ENCODE results near the gene ARSI.
"Not testable (repeated sequence)": the region's sequence is repeated elsewhere in the genome, so short reads cannot be mapped to it uniquely, and the experiment has no call there.

ARSI gene

DNA sequence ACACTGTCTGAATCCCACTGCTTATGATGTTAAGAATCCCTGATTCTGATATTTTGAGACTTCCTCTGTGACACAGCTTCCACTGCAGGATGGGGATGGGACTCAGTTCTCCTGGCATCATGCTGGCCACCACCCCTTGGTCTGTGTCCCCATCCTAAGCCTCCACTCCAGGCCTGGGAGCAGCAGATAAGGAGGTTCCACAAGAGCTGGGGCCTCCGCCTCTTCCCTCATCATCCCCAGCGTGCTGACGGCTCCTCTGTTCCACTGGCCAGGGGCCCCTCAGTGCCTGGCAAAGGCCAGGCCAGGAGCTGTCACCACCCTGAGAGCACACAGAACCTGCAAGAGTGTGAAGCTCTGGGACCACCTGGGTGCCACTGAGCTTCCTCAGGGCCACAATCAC is 53.8 kb downstream of the ARSI start:
- in situ Hi-C loops (cut with MboI; ENCODE audit: low sequenced_read_pairs) = no loop called here

DNA sequence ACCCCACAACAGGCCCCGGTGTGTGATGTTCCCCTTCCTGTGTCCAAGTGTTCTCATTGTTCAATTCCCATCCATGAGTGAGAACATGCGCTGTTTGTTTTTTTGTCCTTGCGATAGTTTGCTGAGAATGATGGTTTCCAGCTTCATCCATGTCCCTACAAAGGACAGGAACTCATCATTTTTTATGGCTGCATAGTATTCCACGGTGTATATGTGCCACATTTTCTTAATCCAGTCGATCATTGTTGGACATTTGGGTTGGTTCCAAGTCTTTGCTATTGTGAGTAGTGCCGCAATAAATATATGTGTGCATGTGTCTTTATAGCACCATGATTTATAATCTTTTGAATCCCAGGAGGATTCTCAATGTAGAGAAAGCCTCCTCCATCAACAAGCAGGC is 54.2 kb downstream of the ARSI start:
- in situ Hi-C loops (cut with MboI; ENCODE audit: low sequenced_read_pairs) = not testable (repeated sequence)

DNA sequence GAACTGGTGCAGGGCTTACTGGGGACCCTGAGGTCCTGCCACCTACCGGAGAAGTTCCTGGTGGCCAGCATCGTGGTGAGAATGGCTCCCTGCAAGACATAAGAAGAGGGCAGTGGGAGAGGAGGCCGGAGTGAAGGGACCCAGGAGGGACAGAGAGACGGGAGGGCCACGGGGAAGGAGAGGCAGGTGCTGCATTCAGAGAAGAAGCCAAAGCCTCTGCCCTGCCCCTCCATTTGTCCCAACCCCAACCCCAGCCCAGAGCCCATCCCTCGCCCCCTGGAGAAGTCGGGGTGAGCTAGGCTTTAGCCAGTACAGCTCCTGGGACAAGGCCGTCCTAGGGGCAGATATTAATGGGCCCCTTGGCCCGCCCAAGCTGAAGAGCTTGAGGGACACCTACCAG is 55.0 kb downstream of the ARSI start:
- in situ Hi-C loops (cut with MboI; ENCODE audit: low sequenced_read_pairs) = no loop called here

DNA sequence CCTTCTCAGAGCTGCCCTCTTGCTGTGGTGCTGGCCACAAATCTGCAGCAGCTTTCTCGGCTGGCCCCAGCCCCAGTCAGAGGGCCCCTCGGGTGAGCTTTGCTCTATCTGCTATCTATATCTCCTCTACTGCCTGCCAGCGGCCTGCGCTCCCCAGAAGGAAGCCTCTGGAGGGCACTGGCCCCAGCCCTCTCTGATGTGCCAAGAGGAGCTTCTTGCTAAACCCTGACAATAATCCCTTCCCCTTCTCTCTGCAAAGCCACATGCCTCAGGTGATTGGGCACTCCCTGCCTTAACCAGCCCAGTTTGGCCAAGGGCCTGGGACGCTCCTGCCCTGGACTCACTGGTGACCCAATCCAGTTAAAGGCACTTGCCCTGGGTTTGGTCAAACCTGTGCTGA is 55.9 kb downstream of the ARSI start:
- in situ Hi-C loops (cut with MboI; ENCODE audit: low sequenced_read_pairs) = no loop called here

DNA sequence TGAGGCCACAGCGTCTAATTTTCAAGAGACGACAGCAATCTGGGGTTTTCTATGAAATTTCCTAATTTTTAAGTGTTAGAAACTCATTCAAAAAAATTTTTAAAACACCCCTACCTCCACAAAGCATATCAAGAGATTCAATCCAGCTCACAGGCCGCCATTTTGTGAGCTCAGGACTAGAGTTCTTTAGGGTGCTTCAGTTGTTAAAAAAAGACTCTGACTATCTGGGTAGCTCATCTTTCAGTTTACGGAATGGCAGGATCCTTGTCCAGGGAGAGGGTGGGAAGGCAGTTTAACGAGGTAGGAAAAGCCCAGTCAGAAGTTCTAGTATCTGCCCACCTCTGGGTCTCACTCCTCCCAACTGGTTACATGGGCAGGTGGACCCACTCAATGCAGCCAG is 56.3 kb downstream of the ARSI start:
- in situ Hi-C loops (cut with MboI; ENCODE audit: low sequenced_read_pairs) = no loop called here
